D721Med (cell line): ENCODE measurements around the gene ZNF132.

Experiments used
- DNase-seq: peaks from one replicate; pipeline ENCODE4 v3.0.0; 2011; ENCODE audit warnings: low spot score; ENCODE audit not compliant: insufficient read length
- FAIRE-seq: peaks from 2 replicates; lab custom pipeline; 2011; peaks lifted over from hg19 to GRCh38; lab: Jason Lieb, UNC
- TF ChIP-seq, protein P1 (sequence below): IDR thresholded peaks from 2 replicates; pipeline ENCODE4 v1.5.1; 2012; ENCODE audit warnings: mild to moderate bottlenecking, control low read depth; ENCODE audit not compliant: insufficient read depth; ENCODE audit errors: missing control alignments

The ZNF132 gene

DNA sequence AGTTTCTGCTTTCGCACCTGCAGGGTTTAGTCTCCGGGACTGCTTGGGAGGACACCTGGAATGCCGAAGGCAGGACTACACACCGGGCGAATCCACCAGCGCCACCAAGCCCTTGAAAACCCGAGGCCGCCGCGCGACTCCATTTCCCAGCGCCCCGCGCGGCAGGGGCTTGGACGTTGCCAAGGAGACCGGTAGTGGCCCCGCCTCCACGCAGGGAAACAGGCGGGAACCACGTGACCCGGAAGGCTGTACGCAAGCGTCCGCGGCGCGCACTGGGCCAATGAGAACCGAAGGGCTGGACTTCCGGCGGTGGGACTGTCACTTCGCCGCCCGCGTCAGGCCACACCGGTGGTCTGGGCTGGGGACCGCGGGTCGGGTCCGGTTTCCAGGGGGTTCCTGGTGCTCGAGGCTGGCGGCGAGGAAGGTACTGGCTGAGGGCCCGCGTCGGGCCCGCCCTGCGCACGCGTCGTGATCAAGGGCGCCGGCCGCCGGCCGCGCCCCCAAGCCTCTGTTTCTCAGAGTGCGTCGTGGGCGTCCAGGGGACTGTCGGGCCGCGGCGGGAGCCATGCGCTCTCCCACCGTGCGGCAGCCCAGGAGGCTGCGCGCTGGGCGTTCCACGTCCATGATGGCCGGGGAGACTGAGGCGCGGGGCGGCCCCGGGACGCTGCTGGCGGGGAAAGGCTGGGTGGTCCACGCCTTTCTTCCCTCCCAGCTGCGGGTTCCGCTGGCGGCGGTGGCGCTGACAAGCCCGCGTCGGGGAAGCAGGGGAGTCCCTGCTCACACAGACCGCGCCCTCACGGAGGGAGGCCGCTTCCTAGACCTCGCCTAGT is 27.0 kb upstream of the ZNF132 start, which contains the start of gene ZNF324:
Gene ZNF324 (plus strand): TSS at position 321 of the 830 bp plus-strand sequence. CDS start 2,106 bp downstream, outside the sequence.
- TF ChIP-seq, protein P1, sequence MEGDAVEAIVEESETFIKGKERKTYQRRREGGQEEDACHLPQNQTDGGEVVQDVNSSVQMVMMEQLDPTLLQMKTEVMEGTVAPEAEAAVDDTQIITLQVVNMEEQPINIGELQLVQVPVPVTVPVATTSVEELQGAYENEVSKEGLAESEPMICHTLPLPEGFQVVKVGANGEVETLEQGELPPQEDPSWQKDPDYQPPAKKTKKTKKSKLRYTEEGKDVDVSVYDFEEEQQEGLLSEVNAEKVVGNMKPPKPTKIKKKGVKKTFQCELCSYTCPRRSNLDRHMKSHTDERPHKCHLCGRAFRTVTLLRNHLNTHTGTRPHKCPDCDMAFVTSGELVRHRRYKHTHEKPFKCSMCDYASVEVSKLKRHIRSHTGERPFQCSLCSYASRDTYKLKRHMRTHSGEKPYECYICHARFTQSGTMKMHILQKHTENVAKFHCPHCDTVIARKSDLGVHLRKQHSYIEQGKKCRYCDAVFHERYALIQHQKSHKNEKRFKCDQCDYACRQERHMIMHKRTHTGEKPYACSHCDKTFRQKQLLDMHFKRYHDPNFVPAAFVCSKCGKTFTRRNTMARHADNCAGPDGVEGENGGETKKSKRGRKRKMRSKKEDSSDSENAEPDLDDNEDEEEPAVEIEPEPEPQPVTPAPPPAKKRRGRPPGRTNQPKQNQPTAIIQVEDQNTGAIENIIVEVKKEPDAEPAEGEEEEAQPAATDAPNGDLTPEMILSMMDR = no peak
- FAIRE-seq (no peak), DNase-seq (peak; percentile 84)

DNA sequence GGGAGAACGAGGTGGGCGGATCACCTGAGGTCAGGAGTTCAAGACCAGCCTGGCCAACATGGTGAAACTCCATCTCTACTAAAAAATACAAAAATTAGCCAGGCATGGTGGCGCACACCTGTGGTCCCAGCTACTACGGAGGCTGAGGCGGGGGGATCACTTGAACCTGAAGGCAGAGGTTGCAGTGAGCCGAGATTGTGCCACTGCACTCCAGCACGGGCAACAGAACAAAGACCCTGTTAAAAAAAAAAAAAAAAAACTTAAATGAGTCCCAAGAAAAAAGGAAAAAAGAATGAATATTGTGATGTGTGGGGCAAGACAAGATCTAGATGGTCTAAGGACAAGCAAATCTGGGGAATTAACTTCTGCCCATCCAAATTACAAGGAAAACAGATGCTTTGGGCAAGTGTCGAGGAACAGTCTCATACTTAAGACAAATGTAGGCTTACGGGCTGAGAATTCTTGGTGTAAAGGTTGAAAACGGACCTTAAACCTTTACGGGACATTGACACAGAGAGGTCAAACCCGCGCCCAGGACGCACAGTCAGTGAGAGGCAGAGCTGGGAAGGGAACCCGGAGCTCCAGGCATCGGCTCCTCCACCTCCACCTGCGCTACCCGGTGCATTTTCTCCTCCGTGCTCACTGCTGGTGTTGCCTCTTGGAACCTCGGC is 26.3 kb upstream of the ZNF132 start:
- DNase-seq (no peak), FAIRE-seq (no peak)
- TF ChIP-seq, protein P1 = no peak

DNA sequence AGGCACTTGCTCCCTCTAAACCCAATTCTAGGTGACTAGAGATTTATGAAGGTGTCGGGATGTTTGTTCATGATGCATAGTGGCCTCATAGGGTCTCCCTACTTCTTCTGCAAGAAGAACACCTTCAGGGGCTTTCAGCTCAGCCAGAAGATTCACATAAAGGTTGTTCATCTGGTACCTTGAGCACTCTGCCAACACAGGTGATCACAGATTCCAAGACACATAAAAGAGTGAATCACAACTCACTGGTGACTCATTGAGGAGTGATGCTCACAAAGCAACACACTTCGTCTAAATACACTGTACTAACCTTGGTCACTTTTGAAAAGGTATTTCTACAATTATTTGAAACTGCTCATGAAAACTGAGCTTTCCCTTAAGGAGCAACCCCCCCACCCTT is 20.1 kb upstream of the ZNF132 start:
- DNase-seq = no peak
- no peak for FAIRE-seq
- TF ChIP-seq, protein P1 = no peak

DNA sequence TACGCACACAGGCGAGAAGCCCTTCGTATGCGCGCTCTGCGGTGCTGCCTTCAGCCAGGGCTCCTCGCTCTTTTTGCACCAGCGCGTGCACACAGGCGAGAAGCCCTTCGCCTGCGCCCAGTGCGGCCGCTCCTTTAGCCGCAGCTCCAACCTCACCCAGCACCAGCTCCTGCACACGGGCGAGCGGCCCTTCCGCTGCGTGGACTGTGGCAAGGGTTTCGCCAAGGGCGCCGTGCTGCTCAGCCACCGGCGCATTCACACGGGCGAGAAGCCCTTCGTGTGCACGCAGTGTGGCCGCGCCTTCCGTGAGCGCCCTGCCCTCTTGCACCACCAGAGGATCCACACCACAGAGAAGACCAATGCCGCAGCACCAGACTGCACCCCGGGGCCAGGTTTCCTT is 16.2 kb upstream of the ZNF132 start:
- TF ChIP-seq, protein P1 = no peak
- DNase-seq = no peak
- FAIRE-seq = no peak

DNA sequence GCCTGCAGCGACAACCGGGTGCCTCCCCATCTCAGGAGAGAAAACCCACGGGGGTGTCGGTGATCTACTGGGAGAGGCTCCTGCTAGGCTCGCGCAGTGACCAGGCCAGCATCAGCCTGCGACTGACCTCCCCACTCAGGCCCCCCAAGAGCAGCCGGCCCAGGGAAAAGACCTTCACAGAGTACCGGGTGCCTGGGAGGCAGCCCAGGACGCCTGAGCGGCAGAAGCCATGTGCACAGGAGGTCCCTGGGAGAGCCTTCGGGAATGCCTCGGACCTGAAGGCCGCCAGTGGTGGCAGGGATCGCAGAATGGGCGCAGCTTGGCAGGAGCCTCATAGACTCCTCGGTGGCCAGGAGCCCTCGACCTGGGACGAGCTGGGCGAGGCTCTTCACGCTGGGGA is 15.4 kb upstream of the ZNF132 start:
- FAIRE-seq (no peak), DNase-seq (no peak)
- TF ChIP-seq, protein P1 = no peak

DNA sequence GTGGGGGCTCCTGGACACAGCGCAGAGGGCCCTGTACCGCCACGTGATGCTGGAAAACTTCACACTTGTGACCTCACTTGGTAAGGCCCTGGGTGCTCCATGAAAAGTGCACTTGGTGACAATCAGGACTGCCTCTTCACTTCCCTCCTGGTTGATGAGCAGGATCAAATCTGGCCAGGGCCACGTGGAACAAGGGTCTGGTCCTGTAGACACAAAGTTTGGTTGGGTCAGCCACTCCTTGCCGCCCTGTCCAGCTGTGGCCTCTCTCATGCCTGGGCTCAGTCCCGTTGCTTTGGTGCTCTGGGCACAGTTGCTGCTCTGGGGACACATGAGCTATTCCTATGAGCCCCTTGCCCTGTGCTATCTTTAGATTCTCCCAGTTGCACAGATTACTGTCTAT is 13.8 kb upstream of the ZNF132 start:
- TF ChIP-seq, protein P1 = no peak
- DNase-seq = no peak
- FAIRE-seq = no peak
